HuH-7.5 (cell line): ENCODE results near the gene NKX3-2.

Experiments
- DNase-seq: peaks from one replicate; pipeline ENCODE4 v3.0.0; 2011; ENCODE audit warnings: low spot score

NKX3-2 gene

DNA sequence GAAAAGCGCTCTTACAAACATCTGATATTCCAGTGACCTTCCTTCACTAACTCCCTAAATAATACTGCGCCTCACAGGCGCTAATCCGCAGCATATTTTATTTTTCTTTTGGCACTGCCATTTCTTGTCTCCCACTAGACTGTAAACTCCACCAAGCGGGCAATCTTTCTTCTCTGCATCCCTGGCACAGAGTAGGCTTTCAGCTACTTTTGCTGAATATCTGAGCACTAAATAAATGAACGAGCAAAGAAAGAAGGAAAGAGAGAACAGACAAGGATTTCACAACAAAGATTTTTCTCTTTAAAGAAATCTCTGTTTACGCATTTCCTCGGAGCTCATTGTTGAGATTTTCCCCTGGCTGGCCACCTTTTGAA, 12.7 kb downstream of the NKX3-2 start:
- DNase-seq: peak; percentile 6

DNA sequence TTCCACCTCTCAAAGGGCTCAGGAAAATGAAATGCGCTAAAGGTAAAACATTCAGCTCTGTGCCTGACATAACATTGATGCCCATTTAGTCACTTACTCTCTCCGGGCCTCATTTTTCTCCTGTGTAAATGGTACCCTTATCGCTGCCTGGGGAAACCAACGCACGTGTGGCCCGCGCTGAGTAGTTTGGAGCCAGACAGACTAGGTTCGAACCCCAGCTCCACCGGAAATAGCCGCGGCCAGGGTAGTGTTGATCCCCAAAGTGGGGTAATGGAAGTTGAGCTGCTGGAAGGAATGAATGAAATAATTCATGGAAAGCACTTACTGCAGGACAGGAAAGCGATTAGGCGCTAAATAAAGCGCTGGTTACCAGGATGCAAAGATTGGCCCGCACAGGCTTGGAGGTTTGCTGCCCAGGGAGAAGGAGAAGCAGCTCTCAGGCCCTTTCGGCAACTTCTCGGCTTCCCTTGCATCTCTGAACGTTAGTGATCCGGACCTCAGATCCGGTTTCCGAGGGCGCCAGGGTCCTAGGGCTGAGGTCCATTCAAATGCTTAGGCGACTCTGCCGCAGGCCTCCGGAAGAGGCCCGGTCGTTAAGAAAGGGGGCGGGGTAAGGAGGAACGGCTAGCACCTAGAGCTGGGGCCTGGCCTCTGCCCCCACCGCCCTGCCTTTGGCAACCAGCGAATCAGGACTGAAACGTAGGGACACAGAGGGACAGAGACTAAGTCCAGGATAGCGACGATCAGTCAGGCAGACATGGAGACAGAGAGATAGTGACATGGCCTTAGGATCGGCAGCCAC, 13.3 kb downstream of the NKX3-2 start:
- DNase-seq: peak; percentile 14

DNA sequence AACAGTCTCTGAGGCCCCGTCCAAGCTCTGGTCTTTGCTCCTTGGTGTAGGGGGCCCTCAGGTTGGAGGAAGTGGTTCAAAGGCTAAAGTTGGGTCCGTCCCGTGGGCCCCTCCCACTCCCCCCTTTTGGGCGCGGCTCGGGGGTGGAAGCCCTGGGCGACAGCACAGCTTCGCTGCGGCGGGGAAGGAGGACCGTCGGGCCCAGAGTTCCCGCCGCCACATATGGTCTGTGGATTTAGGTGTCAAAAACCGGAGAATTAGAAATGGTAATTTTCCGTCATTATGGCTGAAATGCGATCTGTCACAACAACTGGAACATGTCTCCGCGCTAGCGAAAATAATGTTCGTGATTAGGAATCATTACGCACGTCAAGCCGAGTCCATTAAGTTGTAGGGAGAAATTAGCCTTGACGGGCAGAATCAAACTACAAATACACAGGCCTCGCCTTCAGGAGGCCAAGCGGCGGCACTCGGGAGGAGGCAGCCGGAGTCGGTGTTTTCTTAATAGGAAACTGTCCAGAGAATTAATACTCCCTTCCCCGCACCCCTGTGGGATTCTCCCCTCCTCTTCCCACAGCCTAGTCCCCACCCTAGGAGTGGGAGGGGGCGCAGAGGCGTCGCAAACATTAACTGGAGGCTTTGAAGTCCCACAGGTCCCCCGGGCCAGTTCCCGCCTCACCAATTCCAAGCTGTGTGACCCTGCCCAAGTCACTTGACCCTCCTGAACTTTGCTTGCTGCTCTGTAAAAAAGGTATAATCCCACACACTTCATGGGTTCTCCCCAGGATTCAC, 15.0 kb downstream of the NKX3-2 start:
- no peak for DNase-seq

DNA sequence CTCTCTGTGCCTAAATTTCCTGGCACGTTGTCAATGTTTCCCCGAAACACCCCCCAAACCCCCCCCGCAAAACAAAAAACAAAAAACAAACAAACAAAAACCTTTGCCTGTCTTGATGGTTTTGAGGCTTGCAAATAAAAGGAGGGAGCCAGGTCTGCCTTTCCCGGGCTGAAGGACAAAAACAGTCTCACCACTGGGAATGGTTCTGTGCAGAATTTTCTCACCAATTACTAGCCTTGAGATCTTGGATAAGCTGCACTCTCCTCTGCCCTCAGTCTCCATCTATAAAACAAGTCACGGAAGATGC, 15.5 kb downstream of the NKX3-2 start:
- DNase-seq: peak; percentile 12

DNA sequence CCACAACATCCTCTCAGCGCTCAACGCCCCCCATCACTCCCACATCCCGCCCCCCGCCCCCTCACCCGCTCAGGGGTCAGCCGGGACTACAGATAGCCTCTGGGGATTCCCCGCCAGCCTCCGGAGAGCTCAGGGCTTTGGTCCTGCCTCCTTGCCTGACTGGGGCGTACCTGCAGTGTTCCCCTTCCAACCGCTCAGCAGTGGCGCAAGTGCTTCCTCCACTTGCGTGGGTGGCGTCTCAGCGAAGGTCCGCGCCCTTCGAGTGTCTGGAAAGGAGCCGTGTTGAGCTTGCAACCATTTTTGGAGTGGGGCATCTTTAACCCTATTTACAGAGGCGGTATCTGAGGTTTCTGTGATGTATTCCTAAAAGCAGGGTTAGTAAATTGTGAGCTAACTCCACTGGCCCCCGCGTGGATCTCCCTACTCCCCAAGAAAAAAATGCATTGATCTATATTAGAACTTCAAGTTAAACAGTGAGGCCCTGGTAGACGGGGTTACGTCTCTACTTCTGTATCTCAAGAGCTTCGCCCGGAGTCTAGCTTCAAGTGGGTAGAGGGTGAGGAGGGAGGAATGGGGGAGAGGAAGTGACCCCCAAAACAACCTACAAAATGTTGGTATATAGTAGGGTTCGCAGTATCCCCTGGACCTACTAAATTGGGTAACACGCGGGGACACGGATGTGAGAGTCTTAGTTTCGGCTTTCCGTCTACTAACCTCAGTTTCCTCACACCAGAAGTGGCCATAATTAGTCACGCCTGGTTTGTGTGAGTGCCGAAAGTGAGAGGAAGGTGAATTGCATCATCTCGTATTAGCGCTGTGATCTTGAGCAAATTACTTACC, 16.1 kb downstream of the NKX3-2 start:
- peak; percentile 34 for DNase-seq

DNA sequence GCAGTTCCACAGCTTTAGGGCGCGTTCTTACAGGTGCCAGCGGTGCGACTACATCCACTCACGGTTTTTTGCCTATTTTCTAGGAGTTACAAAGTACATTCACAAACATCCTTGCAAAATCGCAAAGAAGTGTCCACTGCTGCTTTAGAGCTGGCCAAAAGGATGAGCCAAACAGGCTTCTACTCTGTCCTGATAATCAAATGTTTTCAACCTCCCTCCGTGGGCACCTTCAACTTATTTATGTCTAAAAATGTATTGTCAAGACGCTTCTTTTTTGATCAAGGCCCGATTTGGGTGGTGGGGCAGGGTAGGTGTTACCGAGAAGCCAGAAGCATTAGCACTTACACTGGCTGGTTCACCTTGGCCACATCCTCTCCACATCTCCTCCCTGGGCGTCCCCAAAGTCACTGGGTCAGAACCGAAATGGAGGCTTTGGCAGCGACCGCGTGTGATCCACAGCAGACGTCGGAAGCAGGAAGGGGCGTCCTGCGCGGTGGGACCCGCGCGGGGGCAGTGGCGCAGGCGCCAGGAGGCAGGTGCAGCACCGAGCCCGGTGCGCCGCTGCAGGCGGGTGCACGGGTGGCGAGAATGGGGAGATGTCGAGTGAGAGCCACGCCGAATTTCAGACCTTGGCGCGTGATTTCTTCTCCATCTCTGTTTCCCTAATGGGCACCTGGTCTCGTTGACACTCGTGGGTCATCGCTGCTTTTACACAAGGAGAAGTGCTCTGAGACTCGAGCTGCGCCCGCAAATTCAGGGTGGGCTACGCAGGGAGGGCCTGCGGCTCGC, 16.9 kb downstream of the NKX3-2 start:
- DNase-seq: peak; percentile 17

DNA sequence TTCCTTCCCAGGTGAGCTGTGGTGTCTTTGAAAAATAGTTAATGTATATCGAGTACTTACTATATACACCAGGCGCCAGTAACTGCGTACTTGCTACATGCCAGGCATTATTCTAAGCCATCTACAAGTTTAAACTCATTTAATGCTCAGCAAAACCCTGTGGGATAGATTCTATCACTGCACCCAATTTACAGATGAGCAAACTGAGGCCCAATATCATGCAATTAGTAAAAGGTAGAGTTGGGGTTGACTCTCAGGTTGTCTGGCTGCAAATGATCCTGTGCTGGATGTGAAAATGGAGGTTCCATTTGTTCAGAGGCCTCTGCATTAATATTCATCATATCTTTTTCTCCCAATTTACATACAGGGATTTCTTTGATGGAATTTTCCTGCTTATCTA, 17.6 kb downstream of the NKX3-2 start:
- no peak for DNase-seq

DNA sequence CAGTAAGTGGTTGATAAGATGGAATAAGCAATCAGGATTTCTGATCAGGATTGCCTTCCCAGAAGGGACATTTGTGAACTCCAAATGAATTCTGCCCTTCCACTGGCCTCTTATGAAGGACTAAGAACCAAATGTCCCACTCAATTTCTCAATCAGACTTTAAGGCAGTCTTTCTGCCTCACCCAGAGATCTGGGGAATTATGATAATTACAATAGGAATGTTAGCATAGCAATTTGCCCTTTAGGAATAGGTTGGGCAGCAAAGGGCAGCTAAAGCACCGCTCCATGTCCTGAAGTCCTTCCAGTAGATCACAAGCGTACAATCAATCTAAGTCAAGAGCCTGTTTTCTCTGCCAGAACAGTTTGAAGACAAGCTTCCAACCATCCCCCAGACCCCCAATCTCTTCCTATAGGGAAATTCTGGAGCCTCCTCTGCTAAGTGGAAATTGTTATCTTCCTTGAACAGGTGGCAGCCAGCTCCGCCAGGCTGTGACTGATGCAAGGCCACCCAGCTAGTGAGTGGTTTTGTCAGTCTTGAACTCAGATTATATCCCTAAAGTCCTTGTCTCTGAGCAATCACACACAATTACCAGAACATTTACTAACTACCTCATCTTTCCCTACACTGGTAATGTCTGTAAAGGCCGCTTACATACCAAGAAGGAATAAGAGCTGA, 18.6 kb downstream of the NKX3-2 start:
- DNase-seq: peak; percentile 6

DNA sequence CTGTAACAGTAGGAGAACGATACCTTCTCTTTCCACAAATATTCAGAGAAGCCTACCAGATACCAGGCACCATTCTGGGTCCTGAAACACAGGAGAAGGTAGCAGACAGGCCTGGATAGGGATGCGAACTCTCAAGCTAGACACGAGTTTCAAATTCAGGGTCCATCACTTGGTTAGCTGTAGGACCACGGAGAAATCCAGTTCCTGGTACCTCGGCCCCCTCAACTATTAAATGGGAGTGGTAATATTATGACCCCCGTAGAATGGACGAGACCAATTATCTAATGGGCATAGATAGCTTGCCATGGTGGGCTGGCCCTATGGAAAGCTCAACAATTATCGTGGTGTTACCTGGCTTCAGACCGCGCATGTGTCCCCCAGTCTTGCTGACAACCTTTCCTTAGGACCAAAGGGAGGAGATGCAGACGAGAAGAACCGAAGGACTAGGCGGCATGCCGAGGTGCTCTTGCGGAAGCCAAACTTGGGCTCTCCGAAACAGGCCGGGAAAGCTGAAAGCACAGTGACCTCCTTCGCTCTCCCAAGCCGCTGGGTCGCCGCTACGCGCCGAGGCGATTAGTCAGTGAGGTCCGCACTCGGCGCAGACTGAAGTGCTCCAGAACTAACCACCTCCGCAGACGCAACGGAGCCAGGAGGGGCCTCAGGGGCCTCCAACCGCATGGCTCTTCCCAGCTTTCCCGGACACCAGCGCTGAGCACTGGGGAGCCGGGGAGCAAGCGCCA, 19.6 kb downstream of the NKX3-2 start:
- peak; percentile 20 for DNase-seq

DNA sequence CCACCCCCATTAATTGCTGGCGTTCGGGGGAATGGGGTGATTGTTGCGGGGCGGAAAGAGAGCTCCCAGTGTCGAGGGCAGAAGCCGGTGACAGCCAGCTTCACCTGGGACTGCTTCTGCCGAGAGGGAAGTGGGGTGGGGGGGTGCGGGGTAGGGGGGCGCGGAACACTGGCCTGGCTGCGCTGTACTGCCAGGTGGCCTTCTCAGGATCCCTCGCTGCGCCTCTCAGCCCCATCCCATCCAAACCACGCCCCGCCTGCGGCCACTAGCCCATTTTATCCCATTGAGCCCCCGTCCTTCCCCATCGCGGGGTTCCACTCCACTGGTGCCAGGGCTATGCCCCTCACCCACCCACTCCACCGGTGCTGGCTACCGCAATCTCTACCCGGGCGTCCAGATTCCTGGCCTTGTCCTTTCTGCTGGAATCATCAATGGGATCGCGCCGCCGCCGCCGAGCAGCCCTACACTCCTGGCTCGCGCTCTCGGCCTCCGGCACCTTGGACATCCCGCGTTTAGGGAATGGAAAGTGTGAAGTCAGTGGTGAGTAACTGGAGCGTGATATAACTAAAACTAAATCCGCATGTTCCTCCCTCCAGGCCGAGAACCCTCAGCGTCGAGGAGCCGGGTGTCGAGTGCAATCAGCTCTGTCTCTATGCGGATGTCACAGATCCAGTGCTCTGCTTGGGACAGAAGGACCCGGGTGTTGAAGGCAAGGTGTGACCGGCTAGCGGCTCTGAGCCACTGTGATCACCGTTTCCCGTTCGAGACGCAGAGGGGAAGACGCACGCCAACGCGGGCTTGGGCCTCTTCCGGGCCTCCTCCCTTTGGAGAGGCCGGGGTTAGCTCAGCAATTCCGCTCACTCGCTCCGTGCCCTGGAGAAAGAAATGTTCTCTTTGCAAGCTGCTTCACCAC, 20.5 kb downstream of the NKX3-2 start:
- peak; percentile 6 for DNase-seq

DNA sequence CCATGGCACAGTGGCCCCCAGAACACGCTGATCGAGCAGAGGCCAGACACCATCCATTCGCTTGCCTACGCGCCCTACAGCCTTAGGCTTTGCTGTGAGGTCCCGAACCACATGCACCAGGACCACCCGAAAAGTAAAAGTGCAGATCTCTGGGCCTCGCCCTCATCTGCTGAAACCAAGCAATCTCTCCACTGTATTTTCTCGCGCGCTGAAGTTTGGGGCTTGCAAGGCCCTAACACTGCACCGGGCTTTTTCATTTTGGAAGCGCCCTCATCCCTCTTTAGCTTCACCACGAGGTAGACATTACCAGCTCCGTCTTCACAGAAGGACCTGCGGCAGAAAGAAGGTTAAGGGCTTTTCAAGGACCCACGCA, 21.2 kb downstream of the NKX3-2 start:
- peak; percentile 12 for DNase-seq

DNA sequence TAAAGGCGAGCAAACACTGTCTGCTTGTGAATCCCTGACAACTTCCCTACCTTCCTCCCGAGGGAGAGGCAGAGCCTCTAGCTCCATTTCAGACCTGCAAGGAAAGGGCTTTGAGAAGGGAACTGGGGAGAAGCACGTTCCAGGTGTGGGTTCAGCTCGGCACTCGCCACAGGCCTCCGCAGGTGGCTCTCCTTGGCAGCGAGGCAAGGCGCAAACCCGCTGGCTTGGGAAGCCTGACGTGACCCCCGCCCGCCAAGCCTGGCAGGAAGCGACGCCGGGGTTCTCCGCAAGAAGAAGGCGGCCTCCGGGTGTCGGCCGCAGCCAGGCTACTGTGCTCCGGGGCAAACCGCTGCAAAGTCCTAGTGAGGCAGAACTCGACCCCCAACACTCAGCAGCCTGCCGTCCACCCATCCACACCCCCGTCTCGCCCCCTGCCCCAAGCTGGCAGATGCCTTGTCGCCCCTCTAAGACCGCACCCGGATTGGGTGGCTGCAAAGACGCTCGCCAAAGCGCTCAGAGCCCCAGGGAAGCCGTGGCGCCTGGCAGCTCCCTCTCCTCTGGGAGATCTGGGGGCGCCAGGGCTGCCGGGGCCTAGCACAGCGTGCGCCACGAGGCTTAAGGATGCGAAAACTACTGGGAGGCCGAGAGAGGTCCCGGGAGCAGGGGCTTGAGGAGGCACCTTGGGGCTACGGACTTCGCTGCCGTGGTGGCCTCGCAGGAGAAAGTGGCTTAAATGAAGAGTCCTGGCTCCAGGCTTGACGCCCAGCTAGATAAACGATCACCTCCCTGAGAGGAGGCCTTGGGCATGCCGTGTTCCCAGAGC, 21.8 kb downstream of the NKX3-2 start:
- peak; percentile 33 for DNase-seq

DNA sequence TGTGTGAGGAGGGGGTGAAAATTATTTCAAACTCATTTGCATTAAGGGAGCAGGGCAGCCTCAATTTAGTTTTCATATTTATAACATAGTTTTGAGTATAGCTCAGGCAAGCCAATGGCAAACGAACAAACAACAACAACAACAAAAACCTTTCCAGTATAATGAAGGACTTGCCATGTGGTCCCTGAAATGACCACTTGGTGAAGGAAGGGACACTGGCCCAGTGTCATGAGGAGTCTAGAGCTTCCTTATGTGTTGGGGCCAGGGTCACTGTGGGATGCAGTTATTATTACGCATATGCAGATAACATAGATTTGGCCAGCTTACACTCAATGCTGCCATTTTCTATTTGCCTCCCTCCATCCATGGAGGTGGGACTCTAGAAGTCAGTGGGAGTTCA, 23.3 kb downstream of the NKX3-2 start:
- peak; percentile 13 for DNase-seq

DNA sequence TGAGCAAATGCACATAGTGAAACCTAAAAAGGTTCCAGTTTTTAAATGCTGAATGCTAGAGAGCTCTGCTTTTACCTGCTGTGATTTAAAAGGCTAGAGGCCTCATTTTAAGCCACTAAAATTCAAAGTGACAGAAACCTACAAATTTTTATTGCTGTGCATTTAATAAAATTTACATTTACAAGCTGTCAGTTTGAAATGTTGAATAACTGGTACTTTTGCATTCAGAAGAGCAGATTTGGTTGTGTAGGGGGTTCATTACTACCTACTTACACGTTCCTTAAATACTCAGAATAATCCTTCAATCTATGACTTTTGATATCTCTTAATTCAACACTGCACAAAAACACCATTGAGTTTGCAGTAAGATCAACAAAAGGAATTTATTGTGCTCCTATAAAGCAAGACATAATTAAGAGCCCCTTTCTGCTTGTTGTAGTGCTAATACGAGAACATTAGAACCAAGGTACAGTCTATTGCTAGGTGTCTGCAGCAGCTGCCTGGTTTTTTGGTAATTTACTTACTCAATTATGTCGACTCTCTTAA, 27.9 kb downstream of the NKX3-2 start:
- DNase-seq: no peak

DNA sequence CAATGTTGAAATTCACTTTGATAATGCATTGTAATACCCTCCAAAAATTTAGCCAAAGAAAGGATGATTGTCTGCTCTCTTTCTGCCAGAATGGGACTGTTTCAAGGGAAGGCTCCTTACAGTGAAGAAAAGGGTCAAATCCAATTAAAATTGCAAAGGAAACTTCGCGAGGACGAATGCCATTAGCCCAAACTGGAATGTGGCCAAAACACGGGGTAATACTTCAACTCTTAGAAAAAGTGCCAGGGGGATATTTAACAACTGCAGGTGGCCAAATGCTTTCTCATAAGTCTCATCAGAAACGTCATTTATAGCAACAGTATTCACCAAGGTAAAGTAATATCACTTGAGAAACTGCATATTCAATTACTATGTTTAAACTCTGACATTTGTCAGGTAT, 29.0 kb downstream of the NKX3-2 start:
- DNase-seq: no peak

DNA sequence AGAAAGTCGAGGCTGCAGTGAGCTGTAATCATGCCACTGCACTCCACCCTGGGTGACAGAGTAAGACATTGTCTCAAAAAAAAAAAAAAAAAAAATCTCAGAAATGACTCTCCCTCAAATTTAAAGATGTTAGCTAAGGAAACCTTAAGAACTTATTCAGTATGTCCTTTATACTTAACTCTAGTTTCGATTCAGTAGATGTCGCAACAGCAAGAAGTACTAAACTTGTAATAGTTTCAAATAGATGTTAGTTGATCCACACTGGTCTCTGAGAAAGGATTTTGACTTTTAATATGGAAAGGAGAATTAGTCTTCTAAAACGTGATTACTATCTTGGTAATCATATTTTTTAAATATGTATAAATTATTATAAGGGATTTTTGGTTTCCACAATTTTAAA, 29.6 kb downstream of the NKX3-2 start:
- DNase-seq: no peak

DNA sequence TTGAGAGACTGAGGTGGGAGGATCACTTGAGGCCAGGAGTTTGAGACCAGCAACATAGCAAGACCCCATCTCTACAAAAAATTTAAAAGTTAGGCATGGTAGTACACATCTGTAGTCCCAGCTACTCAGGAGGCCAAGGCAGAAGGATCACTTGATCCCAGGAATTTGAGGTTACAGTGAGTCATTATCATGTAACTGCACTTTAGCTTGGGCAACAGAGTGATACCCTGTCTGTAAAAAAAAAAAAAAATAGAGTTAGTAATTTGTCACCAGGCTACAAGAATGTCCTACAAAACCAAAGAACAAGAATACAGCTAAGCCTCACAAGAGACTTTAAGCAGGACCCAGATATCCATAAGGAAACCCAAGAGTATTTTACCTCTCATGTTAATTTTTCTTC, 33.2 kb downstream of the NKX3-2 start:
- no peak for DNase-seq

DNA sequence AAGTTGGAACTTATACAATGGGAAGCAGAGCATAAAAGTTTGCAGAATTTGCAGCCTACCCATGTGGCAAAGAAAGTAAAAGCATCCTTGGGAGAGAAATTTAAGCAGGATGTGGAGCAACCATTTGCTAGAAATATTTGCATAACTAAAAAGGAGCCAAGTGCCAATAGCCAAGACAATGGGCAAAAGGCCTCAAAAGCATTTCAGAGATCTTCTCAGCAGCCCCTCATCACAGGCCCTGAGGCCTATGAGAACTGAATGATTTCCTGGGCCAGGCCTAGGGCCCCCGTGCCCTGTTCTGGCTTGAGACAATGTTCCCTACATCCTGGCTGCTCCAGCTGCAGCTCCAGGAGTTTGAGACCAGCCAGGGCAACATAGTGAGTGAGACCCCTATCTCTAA, 34.9 kb downstream of the NKX3-2 start:
- DNase-seq: no peak
